Sigmoid colon (tissue), 4 donors: ENCODE results near the gene SYNJ2.

Experiments used
- EP300 ChIP-seq, 4 donors: sonication (generic); formaldehyde crosslinking; IDR thresholded peaks; one replicate each; pipeline ENCODE4 v1.6.1; 2017; ENCODE audit warnings: antibody characterized with exemption in 4 of 4
- POLR2A ChIP-seq, 2 donors: fragments of 450-650 bp; IDR thresholded peaks; one replicate each; pipeline ENCODE4 v1.6.1; 2016; ENCODE audit warnings: antibody characterized with exemption in 2 of 2, mild to moderate bottlenecking in 2 of 2, moderate library complexity in 2 of 2
- POLR2AphosphoS5 ChIP-seq, 4 donors: sonication (generic); formaldehyde crosslinking; IDR thresholded peaks; one replicate each; pipeline ENCODE4 v1.6.1; 2017; ENCODE audit warnings: antibody characterized with exemption in 4 of 4
- TF ChIP-seq, protein P1 (sequence below), 4 experiments: fragments of 450-650 bp in 3 of 4; fragments of 200-600 bp in 1 of 4; IDR thresholded peaks; one replicate each; pipeline ENCODE4 v1.5.1; 2016 to 2019; ENCODE audit warnings: antibody characterized with exemption in 4 of 4, mild to moderate bottlenecking in 3 of 4, moderate library complexity in 2 of 4

GRCh38 chr6:158014505-158015187, 33.0 kb downstream of the SYNJ2 start:
- TF ChIP-seq, protein P1, sequence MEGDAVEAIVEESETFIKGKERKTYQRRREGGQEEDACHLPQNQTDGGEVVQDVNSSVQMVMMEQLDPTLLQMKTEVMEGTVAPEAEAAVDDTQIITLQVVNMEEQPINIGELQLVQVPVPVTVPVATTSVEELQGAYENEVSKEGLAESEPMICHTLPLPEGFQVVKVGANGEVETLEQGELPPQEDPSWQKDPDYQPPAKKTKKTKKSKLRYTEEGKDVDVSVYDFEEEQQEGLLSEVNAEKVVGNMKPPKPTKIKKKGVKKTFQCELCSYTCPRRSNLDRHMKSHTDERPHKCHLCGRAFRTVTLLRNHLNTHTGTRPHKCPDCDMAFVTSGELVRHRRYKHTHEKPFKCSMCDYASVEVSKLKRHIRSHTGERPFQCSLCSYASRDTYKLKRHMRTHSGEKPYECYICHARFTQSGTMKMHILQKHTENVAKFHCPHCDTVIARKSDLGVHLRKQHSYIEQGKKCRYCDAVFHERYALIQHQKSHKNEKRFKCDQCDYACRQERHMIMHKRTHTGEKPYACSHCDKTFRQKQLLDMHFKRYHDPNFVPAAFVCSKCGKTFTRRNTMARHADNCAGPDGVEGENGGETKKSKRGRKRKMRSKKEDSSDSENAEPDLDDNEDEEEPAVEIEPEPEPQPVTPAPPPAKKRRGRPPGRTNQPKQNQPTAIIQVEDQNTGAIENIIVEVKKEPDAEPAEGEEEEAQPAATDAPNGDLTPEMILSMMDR (IDR thresholded peaks at IDR 0.05), result no peak
- TF ChIP-seq POLR2AphosphoS5 (IDR thresholded peaks at IDR 0.05) (no peak), POLR2A (IDR thresholded peaks at IDR 0.05) (no peak), EP300 (IDR thresholded peaks at IDR 0.05) (no peak)
